ENCODE results near the gene KRTAP5-6.

Gene KRTAP5-6

GRCh38 chr11:1694846-1695547 is 2.0 kb upstream of the KRTAP5-6 start:
- no peaks in the 10 kb centered on the region for H3K36me3 ChIP-seq
- H3K27me3 ChIP-seq: peaks cover 28% of the 10 kb centered on the region
- TF ChIP-seq Cebpa-rat (IDR thresholded peaks at IDR 0.05): no peak
- no peaks in the 10 kb centered on the region for H3K9me3 ChIP-seq
- H3K27ac ChIP-seq: no peak overlapping the region
- H3K4me1 ChIP-seq: peaks cover 29% of the 10 kb centered on the region
- no peak overlapping the region for H3K9ac ChIP-seq
- no peaks in the 10 kb centered on the region for H4K20me1 ChIP-seq
- H3K4me2 ChIP-seq: no peak overlapping the region
- H3K4me3 ChIP-seq: no peak overlapping the region

GRCh38 chr11:1695548-1696108 is 1.4 kb upstream of the KRTAP5-6 start:
- no peak overlapping the region for H3K4me3 ChIP-seq
- no peaks in the 10 kb centered on the region for H3K36me3 ChIP-seq
- H3K9me3 ChIP-seq: no peaks in the 10 kb centered on the region
- peaks cover 25% of the 10 kb centered on the region for H3K4me1 ChIP-seq
- no peak overlapping the region for H3K9ac ChIP-seq
- peaks cover 22% of the 10 kb centered on the region for H3K27me3 ChIP-seq
- no peaks in the 10 kb centered on the region for H4K20me1 ChIP-seq
- no peak overlapping the region for H3K4me2 ChIP-seq
- no peak overlapping the region for H3K27ac ChIP-seq
- TF ChIP-seq Cebpa-rat (IDR thresholded peaks at IDR 0.05): no peak

GRCh38 chr11:1699771-1700170 is 2.8 kb downstream of the KRTAP5-6 start:
- no peak overlapping the region for H3K4me3 ChIP-seq
- H3K9ac ChIP-seq: no peak overlapping the region
- no peak overlapping the region for H3K4me2 ChIP-seq
- peaks cover 22% of the 10 kb centered on the region for H3K9me3 ChIP-seq
- peaks cover 25% of the 10 kb centered on the region for H3K4me1 ChIP-seq
- H3K27me3 ChIP-seq: no peaks in the 10 kb centered on the region
- TF ChIP-seq Cebpa-rat (IDR thresholded peaks at IDR 0.05): no peak
- H4K20me1 ChIP-seq: no peaks in the 10 kb centered on the region
- H3K27ac ChIP-seq: no peak overlapping the region
- no peaks in the 10 kb centered on the region for H3K36me3 ChIP-seq

GRCh38 chr11:1701091-1701807 is 4.3 kb downstream of the KRTAP5-6 start:
- Histone ChIP-seq H3K4me2 (peak overlapping the region; percentile 2; the same call in 1 of the 2 replicates), H3K4me3 (no peak overlapping the region), H3K9me3 (peaks cover 25% of the 10 kb centered on the region), H3K36me3 (no peaks in the 10 kb centered on the region), H4K20me1 (no peaks in the 10 kb centered on the region), H3K4me1 (peaks cover 40% of the 10 kb centered on the region), H3K27ac (no peak overlapping the region), H3K9ac (no peak overlapping the region), H3K27me3 (no peaks in the 10 kb centered on the region)
- no peak for TF ChIP-seq Cebpa-rat (IDR thresholded peaks at IDR 0.05)

- no peak overlapping the region for H3K4me2 ChIP-seq
- H3K4me1 ChIP-seq: peaks cover 41% of the 10 kb centered on the region
- H3K4me3 ChIP-seq: no peak overlapping the region
- no peaks in the 10 kb centered on the region for H3K36me3 ChIP-seq
- H3K27me3 ChIP-seq: no peaks in the 10 kb centered on the region
- TF ChIP-seq Cebpa-rat (IDR thresholded peaks at IDR 0.05): no peak
- H3K27ac ChIP-seq: no peak overlapping the region
- no peaks in the 10 kb centered on the region for H4K20me1 ChIP-seq
- peaks cover 37% of the 10 kb centered on the region for H3K9me3 ChIP-seq
- H3K9ac ChIP-seq: no peak overlapping the region
These were observed 5.5 kb downstream of the KRTAP5-6 start for GRCh38 chr11:1702506-1702905.

GRCh38 chr11:1703146-1703545 is 6.2 kb downstream of the KRTAP5-6 start:
- Histone ChIP-seq H3K27me3 (no peaks in the 10 kb centered on the region), H3K4me2 (no peak overlapping the region), H3K36me3 (no peaks in the 10 kb centered on the region), H3K9me3 (peaks cover 38% of the 10 kb centered on the region), H3K9ac (no peak overlapping the region), H3K4me3 (no peak overlapping the region), H4K20me1 (no peaks in the 10 kb centered on the region), H3K27ac (no peak overlapping the region), H3K4me1 (peaks cover 47% of the 10 kb centered on the region)
- TF ChIP-seq Cebpa-rat (IDR thresholded peaks at IDR 0.05): no peak

GRCh38 chr11:1705126-1706052 is 8.4 kb downstream of the KRTAP5-6 start:
- H3K27me3 ChIP-seq: no peaks in the 10 kb centered on the region
- no peaks in the 10 kb centered on the region for H4K20me1 ChIP-seq
- H3K36me3 ChIP-seq: no peaks in the 10 kb centered on the region
- H3K9ac ChIP-seq: no peak overlapping the region
- H3K27ac ChIP-seq: peak overlapping the region; percentile 38; the same call in 1 of the 2 replicates
- H3K9me3 ChIP-seq: peaks cover 38% of the 10 kb centered on the region
- TF ChIP-seq Cebpa-rat (IDR thresholded peaks at IDR 0.05): no peak
- H3K4me2 ChIP-seq: peak overlapping the region; percentile 63
- peaks cover 49% of the 10 kb centered on the region for H3K4me1 ChIP-seq
- no peak overlapping the region for H3K4me3 ChIP-seq

GRCh38 chr11:1706634-1707400 is 9.8 kb downstream of the KRTAP5-6 start:
- H3K4me1 ChIP-seq: peaks cover 40% of the 10 kb centered on the region
- H3K27me3 ChIP-seq: no peaks in the 10 kb centered on the region
- H3K27ac ChIP-seq: no peak overlapping the region
- H3K9me3 ChIP-seq: peaks cover 32% of the 10 kb centered on the region
- no peak for TF ChIP-seq Cebpa-rat (IDR thresholded peaks at IDR 0.05)
- H3K4me2 ChIP-seq: peak overlapping the region; percentile 63
- no peaks in the 10 kb centered on the region for H3K36me3 ChIP-seq
- H3K9ac ChIP-seq: no peak overlapping the region
- 0 out of 2 replicates have a peak overlapping the region, but pooled peaks have one; percentile 4 for H3K4me3 ChIP-seq
- no peaks in the 10 kb centered on the region for H4K20me1 ChIP-seq

- no peak overlapping the region for H3K9ac ChIP-seq
- no peak overlapping the region for H3K27ac ChIP-seq
- H4K20me1 ChIP-seq: no peaks in the 10 kb centered on the region
- no peaks in the 10 kb centered on the region for H3K36me3 ChIP-seq
- no peaks in the 10 kb centered on the region for H3K27me3 ChIP-seq
- H3K9me3 ChIP-seq: peaks cover 23% of the 10 kb centered on the region
- no peak overlapping the region for H3K4me3 ChIP-seq
- peak overlapping the region; percentile 63 for H3K4me2 ChIP-seq
- TF ChIP-seq Cebpa-rat (IDR thresholded peaks at IDR 0.05): no peak
- H3K4me1 ChIP-seq: peaks cover 40% of the 10 kb centered on the region
These were observed 10.8 kb downstream of the KRTAP5-6 start for GRCh38 chr11:1707751-1708150.
